IPS DF 6.9 (cell line): ENCODE results near the gene CNTF.

Experiments used
- DNase-seq: peaks from one replicate; pipeline ENCODE4 v3.0.0-alpha.2; 2013; ENCODE audit warnings: low read depth, low spot score
- H3K27ac ChIP-seq: one replicate; pipeline ENCODE4 v1.5.1; 2013; ENCODE audit warnings: low read length, control low read depth
- H3K27me3 ChIP-seq: 2 replicates; pipeline ENCODE4 v1.6.1; 2013; ENCODE audit warnings: mild to moderate bottlenecking, low read length; ENCODE audit not compliant: control insufficient read depth, insufficient read depth
- H3K36me3 ChIP-seq: 2 replicates; pipeline ENCODE4 v1.6.1; 2013; ENCODE audit warnings: low read length; ENCODE audit not compliant: control insufficient read depth, insufficient read depth
- H3K4me1 ChIP-seq: 2 replicates; pipeline ENCODE4 v1.6.1; 2013; ENCODE audit warnings: low read length; ENCODE audit not compliant: control insufficient read depth, insufficient read depth
- H3K4me3 ChIP-seq: 2 replicates; pipeline ENCODE4 v1.5.1; 2013; ENCODE audit warnings: mild to moderate bottlenecking, low read length
- H3K9me3 ChIP-seq: 2 replicates; pipeline ENCODE4 v1.6.1; 2013; ENCODE audit warnings: low read length, inconsistent platforms; ENCODE audit not compliant: control insufficient read depth, insufficient read depth
- whole genome bisulfite sequencing: extraction: QIAGEN DNeasy Blood & Tissue Kit; methylation state at CpG from one replicate; pipeline ENCODE4 v1.1.7; 2013; ENCODE audit warnings: mixed read lengths, missing lambda C conversion rate; ENCODE audit not compliant: insufficient read length, insufficient coverage; 5-methylcytosine and 5-hydroxymethylcytosine counted together

The CNTF gene

DNA sequence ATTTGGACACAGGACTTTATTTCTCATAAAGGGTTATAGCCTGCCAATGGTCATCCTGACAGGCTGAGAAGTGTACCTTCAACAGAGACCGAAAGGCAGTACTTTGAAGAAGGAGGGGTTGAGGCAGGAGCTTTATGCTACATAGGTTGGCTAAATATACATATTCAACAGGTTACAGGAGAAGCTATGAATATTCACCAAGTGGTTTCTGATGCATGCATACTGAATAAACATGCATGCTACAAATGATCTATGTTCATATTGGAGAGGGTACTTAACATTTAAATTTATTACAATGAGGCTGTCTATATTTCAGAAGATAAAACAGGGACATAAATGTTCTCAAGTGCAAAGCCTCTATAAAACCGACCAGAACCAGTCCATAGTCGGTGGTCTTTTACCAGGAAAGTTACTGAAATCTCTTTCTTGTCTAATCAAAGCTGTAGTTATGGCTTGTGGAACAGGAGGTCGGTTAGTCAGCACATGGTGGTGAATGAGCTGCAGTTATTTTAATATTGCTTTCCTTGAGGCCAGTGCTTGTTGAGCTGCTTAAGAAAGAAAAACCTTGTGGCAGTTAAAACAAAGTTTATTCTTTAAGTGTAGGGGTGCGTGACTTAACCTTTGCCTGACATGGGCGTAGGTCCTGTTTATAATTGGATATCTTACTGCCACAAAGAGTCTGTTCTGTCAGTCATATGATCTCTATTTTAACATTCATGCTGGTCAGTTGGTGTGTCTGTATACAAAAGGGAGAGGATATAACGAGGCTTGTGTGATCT is 19.5 kb downstream of the CNTF start:
- Histone ChIP-seq H3K27me3 (no peaks in the 10 kb centered on the region), H3K27ac (no peak overlapping the region), H3K9me3 (peaks cover 2% of the 10 kb centered on the region; the same call in 1 of the 2 replicates), H3K36me3 (no peaks in the 10 kb centered on the region), H3K4me1 (no peaks in the 10 kb centered on the region), H3K4me3 (no peak overlapping the region)
- DNase-seq = no peak
- no CpG with 5 or more reads among the region's 7 CpGs for WGBS

DNA sequence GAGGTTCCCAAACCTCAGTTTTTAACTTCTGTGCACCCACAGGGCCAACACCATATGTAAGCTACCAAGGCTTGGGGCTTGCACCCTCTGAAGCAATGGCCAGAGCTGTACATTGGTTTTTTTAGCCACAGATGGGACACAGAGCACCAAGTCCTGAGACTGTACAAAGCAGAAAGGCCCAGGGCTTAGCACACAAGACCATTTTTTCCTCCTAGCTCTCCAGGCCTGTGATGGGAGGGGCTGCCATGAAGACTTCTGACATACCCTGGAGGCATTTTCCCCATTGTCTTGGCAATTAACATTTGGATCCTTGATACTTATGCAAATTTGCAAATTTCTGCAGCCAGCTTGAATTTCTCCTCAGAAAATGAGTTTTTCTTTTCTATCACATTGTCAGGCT is 23.4 kb downstream of the CNTF start:
- no peaks in the 10 kb centered on the region for H3K4me1 ChIP-seq
- H3K36me3 ChIP-seq = no peaks in the 10 kb centered on the region
- H3K9me3 ChIP-seq = peaks cover 2% of the 10 kb centered on the region; the same call in 1 of the 2 replicates
- no peak for DNase-seq
- no peak overlapping the region for H3K4me3 ChIP-seq
- no peak overlapping the region for H3K27ac ChIP-seq
- H3K27me3 ChIP-seq = no peaks in the 10 kb centered on the region

DNA sequence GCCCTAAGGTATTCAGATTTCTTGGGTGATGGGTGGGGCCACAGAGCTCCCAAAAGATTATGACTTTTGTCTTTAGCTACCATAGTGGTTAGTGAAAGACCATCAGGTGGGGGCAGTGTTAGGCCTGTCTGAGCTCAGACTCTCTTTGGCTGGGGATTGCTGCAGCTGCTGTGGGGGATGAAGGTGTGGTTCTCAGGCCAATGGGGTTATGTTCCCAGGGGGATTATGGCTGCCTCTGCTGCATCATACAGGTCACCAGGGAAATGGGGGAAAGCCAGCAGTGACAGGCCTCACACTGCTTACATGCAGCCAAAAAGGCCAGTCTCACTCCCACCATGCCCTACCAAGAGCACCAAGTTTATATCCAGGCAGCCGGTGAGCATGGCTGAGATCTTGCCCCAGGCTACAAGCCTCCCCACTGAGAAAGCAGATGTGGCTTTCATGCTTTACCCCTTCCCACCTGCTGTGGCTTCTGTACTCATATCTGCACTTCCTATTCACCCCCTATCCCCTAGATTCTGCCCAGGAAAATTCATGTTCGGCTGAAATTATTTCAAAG is 24.8 kb downstream of the CNTF start:
- no peaks in the 10 kb centered on the region for H3K27me3 ChIP-seq
- H3K27ac ChIP-seq = no peak overlapping the region
- peaks cover 2% of the 10 kb centered on the region; the same call in 1 of the 2 replicates for H3K9me3 ChIP-seq
- no peak overlapping the region for H3K4me3 ChIP-seq
- WGBS = no CpG with 5 or more reads among the region's 2 CpGs
- peaks cover 2% of the 10 kb centered on the region; the same call in 1 of the 2 replicates for H3K4me1 ChIP-seq
- H3K36me3 ChIP-seq = no peaks in the 10 kb centered on the region
- DNase-seq = no peak

DNA sequence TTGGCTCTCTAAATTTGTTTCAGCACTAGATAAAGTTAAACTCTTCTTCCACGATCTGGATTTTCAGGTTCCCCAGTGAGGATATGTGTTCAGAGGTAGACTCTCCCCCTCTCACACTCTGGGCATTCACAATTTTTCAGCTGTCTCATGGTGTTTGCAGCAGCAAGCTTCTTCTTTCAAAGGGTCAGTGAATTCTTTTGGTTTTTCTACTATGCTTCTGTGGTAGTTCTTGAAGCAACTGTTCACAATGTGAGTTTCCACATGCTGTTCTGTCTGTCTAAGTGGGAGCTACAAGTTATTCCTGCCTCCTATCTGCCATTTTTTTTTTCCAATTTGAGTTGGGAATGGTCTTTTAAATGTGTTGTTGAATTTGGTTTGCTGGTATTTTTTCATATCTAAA is 25.4 kb downstream of the CNTF start:
- peaks cover 2% of the 10 kb centered on the region; the same call in 1 of the 2 replicates for H3K9me3 ChIP-seq
- WGBS = no CpG with 5 or more reads among the region's 1 CpG
- DNase-seq = no peak
- H3K36me3 ChIP-seq = no peaks in the 10 kb centered on the region
- H3K27ac ChIP-seq = no peak overlapping the region
- H3K4me3 ChIP-seq = no peak overlapping the region
- H3K4me1 ChIP-seq = peaks cover 2% of the 10 kb centered on the region; the same call in 1 of the 2 replicates
- no peaks in the 10 kb centered on the region for H3K27me3 ChIP-seq

DNA sequence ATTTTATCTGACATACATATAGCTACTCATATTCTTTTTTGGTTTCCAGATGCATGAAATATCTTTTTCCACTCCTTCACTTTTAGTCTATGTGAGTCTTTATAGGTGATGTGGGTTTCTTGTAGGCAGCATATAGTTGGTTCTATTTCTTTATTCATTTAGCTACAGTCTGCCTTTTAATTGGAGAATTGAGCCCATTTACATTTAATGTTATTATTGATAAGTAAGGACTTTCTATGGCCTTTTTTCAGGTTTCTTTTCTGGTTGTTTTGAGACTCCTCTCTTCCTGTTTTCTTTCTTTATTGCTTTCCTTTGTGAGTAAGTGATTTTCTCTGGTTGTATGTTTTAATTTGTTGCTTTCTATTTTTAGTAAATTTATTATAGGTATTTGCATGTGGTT is 27.2 kb downstream of the CNTF start:
- no peak overlapping the region for H3K27ac ChIP-seq
- H3K27me3 ChIP-seq = no peaks in the 10 kb centered on the region
- peaks cover 2% of the 10 kb centered on the region; the same call in 1 of the 2 replicates for H3K9me3 ChIP-seq
- no peak overlapping the region for H3K4me3 ChIP-seq
- peaks cover 2% of the 10 kb centered on the region; the same call in 1 of the 2 replicates for H3K4me1 ChIP-seq
- no peaks in the 10 kb centered on the region for H3K36me3 ChIP-seq
- no peak for DNase-seq

DNA sequence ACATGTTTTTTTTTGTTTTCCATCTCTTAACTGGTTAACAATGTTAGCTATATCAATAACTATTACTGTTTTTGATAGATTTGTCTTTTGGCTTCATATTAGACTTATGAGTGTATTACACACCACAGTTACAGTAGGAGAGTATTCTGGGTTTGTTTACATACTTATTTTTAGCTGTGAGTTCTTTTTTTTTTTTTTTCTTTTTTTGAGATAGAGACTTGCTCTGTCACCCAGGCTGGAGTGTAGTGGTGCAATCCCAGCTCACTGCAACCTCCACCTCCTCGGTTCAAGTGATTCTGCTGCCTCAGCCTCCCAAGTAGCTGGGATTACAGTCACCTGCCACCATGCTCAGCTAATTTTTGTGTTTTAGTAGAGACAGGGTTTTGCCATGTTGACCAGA is 28.0 kb downstream of the CNTF start:
- Histone ChIP-seq H3K4me3 (no peak overlapping the region), H3K36me3 (no peaks in the 10 kb centered on the region), H3K9me3 (peaks cover under 1% of the 10 kb centered on the region; the same call in 1 of the 2 replicates), H3K4me1 (peaks cover 2% of the 10 kb centered on the region; the same call in 1 of the 2 replicates), H3K27me3 (no peaks in the 10 kb centered on the region), H3K27ac (no peak overlapping the region)
- no peak for DNase-seq
- no CpG with 5 or more reads among the region's 1 CpG for WGBS

DNA sequence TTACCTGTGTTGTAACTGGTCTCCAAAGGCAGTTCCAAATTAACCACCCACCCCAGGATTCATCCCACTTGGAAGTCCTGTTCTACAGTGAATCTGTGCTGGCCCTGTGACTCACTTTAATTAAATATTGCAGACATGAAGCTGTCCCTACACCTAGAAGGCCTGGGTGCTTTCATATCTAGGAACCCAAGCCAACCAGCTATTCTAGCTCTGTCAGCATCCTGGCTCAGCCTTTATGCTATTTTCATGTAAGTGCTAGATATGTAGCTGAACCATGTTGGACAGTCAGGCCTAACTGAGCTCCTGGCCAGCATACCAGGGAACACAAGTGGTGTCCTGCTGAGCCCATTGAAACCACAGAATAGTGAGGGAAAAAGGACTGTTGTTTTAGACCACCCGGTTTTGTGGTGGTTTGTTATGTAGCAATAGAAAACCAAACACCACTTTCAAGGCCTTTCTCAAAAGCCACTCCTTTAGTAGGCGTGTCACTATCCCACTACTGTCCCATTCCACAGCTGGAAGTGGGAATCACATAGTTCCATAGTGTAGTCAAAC is 30.3 kb downstream of the CNTF start:
- no CpG with 5 or more reads among the region's 2 CpGs for WGBS

DNA sequence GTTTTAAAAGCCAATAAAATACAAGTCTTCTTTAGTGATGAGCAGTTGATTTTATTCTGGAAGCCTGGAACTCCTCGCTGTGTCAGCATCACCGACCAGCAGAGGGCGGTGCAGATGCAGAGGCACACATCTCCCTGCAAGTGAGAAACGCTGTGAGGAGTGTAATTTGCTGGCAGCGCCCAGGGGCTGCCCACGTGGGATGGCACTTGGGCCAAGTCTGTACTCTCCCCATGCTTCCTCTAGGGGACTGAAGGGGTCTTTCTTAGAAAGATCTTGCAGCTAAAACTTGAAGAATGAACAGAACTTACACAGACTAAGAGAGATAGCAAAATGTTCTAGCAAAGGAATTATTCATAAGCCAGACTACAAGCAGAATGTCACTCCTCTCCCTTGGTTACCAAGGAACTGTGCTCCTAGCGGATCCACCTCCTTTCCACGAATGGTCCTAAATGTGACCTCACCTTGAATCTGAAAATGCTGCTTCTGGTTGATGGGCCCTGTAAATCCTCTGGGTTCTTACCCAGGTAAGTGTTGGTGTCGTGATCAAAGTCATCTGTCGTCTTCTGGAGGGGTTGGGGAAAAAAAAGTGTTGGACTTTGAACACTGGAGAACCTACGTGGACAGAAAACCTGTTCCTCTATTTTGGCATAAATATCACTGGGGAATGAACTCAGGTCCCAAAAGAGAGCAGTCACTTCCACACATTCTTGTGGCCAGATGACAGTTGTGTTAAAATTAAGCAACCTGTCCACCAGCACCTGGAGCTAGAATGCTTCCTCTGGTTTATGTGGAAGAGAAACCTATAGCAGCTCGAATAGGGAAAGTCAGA is 31.8 kb downstream of the CNTF start:
- peak; percentile 60 for DNase-seq
- peaks cover 2% of the 10 kb centered on the region; the same call in 1 of the 2 replicates for H3K4me1 ChIP-seq
- H3K4me3 ChIP-seq = no peak overlapping the region
- H3K9me3 ChIP-seq = no peaks in the 10 kb centered on the region
- no CpG with 5 or more reads among the region's 12 CpGs for WGBS
- no peaks in the 10 kb centered on the region for H3K36me3 ChIP-seq
- H3K27me3 ChIP-seq = no peaks in the 10 kb centered on the region
- no peak overlapping the region for H3K27ac ChIP-seq

More for the DNA sequence above, 30.3 kb downstream of the CNTF start:
- Histone ChIP-seq H3K27me3 (no peaks in the 10 kb centered on the region), H3K9me3 (no peaks in the 10 kb centered on the region), H3K27ac (no peak overlapping the region), H3K4me3 (no peak overlapping the region), H3K36me3 (no peaks in the 10 kb centered on the region), H3K4me1 (peaks cover 2% of the 10 kb centered on the region; the same call in 1 of the 2 replicates)
- DNase-seq = no peak

DNA sequence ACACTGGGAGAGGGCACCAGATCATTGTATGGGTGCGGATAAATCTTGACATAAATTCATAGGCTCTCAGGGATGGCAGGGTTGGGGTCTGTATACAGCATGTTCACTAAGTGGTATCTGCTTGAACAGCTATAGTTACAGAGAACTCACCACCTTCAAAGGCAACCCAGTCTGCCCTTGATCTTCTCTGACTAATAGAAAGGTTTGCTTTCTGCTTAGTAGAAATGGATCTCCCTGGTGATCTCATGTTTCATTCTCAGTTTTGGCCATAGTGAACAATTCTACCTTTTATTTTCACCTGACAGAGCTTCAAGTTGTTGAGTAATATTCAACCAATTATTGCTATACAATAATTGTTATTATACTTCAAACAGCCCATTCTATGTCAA is 32.4 kb downstream of the CNTF start:
- Histone ChIP-seq H3K4me1 (peaks cover 2% of the 10 kb centered on the region; the same call in 1 of the 2 replicates), H3K4me3 (no peak overlapping the region), H3K27me3 (no peaks in the 10 kb centered on the region), H3K9me3 (no peaks in the 10 kb centered on the region), H3K36me3 (no peaks in the 10 kb centered on the region), H3K27ac (no peak overlapping the region)
- WGBS = no CpG with 5 or more reads among the region's 1 CpG
- no peak for DNase-seq

DNA sequence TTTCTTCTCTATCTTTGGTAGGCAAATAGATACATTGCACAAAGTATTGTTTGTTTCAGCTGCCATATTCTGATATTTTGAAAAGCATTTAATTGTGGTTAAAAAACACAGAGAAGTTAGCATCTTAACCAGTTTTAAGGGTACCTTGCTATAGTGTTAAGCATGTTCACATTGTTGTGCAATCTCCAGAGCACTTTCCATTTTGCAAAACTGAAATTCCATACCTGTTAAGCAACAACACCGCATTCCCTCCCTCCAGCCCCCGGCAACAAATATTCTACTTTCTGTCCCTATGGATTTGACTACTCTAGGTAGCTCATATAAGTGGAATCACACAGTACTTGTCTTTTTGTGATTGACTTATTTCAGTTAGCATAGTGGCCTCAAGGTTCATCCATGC is 33.9 kb downstream of the CNTF start:
- Histone ChIP-seq H3K4me3 (no peak overlapping the region), H3K27ac (no peak overlapping the region), H3K36me3 (no peaks in the 10 kb centered on the region), H3K27me3 (no peaks in the 10 kb centered on the region), H3K4me1 (peaks cover 2% of the 10 kb centered on the region; the same call in 1 of the 2 replicates), H3K9me3 (no peaks in the 10 kb centered on the region)
- DNase-seq = no peak
- no CpG with 5 or more reads among the region's 2 CpGs for WGBS
